Upper lobe of left lung (tissue), 4 donors: ENCODE measurements around the gene BPI.

ENCODE experiments used
- EP300 ChIP-seq, 4 donors: sonication (generic); formaldehyde crosslinking; IDR thresholded peaks; one replicate each; pipeline ENCODE4 v1.5.1; 2017; ENCODE audit warnings: antibody characterized with exemption in 4 of 4, control low read depth in 2 of 4
- POLR2A ChIP-seq, 4 donors: fragments of 450-650 bp; IDR thresholded peaks; one replicate each; pipeline ENCODE4 v1.5.1; 2016 to 2017; ENCODE audit warnings: antibody characterized with exemption in 4 of 4, mild to moderate bottlenecking in 2 of 4
- POLR2AphosphoS5 ChIP-seq, 2 donors: sonication (generic); formaldehyde crosslinking; IDR thresholded peaks; one replicate each; pipeline ENCODE4 v1.5.1; 2017; ENCODE audit warnings: antibody characterized with exemption in 2 of 2
- TF ChIP-seq, protein P1 (sequence below), 6 experiments: fragments of 450-650 bp in 4 of 6; fragments of 200-600 bp in 2 of 6; sonication (generic) in 2 of 6; IDR thresholded peaks; one replicate each; pipeline ENCODE4 v1.5.1; 2016 to 2019; ENCODE audit warnings: antibody characterized with exemption in 6 of 6

DNA sequence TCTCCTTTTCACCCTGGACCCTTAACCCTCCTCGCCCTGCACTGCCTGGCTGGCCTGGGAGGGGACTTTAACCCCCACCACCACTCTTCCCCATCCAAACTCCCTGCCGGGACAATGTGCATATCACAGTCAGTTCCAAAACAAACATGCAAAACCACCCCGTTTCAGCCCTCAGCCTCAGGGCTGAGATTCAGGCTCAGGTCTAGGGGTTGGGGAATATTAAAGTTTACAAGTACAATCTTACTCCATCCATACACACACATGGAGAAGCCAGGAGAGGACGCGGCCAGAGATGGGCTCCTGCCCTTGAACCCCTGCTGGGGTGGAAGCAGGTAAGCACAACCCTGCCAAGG is 44.0 kb upstream of the BPI start:
- TF ChIP-seq, protein P1, sequence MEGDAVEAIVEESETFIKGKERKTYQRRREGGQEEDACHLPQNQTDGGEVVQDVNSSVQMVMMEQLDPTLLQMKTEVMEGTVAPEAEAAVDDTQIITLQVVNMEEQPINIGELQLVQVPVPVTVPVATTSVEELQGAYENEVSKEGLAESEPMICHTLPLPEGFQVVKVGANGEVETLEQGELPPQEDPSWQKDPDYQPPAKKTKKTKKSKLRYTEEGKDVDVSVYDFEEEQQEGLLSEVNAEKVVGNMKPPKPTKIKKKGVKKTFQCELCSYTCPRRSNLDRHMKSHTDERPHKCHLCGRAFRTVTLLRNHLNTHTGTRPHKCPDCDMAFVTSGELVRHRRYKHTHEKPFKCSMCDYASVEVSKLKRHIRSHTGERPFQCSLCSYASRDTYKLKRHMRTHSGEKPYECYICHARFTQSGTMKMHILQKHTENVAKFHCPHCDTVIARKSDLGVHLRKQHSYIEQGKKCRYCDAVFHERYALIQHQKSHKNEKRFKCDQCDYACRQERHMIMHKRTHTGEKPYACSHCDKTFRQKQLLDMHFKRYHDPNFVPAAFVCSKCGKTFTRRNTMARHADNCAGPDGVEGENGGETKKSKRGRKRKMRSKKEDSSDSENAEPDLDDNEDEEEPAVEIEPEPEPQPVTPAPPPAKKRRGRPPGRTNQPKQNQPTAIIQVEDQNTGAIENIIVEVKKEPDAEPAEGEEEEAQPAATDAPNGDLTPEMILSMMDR (IDR thresholded peaks at IDR 0.05): no peak
- TF ChIP-seq POLR2AphosphoS5 (IDR thresholded peaks at IDR 0.05) (no peak), POLR2A (IDR thresholded peaks at IDR 0.05) (no peak), EP300 (IDR thresholded peaks at IDR 0.05) (no peak)
